ENCODE data around the gene GSX2. TPM values are rescaled to one million over a fixed set of nuclear protein-coding genes. Genes with fewer than 3 reads are reported as not detected.

GSX2 gene
- total RNA-seq, 1 donor from 2014 or later = not detected

- POLR2A ChIA-PET = interaction anchor here (0.6 kb wide), 1 partner anchor 136 kb away, joined by 3 read pairs; no protein-coding TSS in a partner anchor
- no peak for DNase-seq
- Mint-ChIP-seq H3K27ac (no peak overlapping the region), H3K36me3 (ENCODE audit: low read depth) (no peaks in the 10 kb centered on the region), H3K9me3 (no peaks in the 10 kb centered on the region), H3K4me1 (peaks cover 52% of the 10 kb centered on the region), H3K27me3 (peaks cover 79% of the 10 kb centered on the region), H3K4me3 (no peak overlapping the region)
- CTCF ChIA-PET = no interaction called here
- no peak for ATAC-seq (ENCODE audit: low read depth)
- intact Hi-C loops (cut with micrococcal nuclease) = no loop called here
- no peak for TF ChIP-seq CTCF (IDR thresholded peaks at IDR 0.05)
Measured at GRCh38 chr4:54096295-54096962, 3.5 kb upstream of the GSX2 start.

GRCh38 chr4:54097152-54097551 is 2.8 kb upstream of the GSX2 start:
- Mint-ChIP-seq H3K9me3 (no peaks in the 10 kb centered on the region), H3K27ac (no peak overlapping the region), H3K4me1 (peaks cover 50% of the 10 kb centered on the region), H3K36me3 (ENCODE audit: low read depth) (no peaks in the 10 kb centered on the region), H3K4me3 (no peak overlapping the region), H3K27me3 (peaks cover 79% of the 10 kb centered on the region)
- POLR2A ChIA-PET = no interaction called here
- CTCF ChIA-PET = no interaction called here
- no peak for TF ChIP-seq CTCF (IDR thresholded peaks at IDR 0.05)
- intact Hi-C loops (cut with micrococcal nuclease) = no loop called here
- DNase-seq (no peak), ATAC-seq (ENCODE audit: low read depth) (no peak)

GRCh38 chr4:54098375-54098774 is 1.6 kb upstream of the GSX2 start:
- H3K9me3 Mint-ChIP-seq = no peaks in the 10 kb centered on the region
- H3K36me3 Mint-ChIP-seq (ENCODE audit: low read depth) = no peaks in the 10 kb centered on the region
- peak overlapping the region; percentile 8 for H3K4me3 Mint-ChIP-seq
- ChIA-PET POLR2A (no interaction called here), CTCF (interaction anchor here (1.7 kb wide), 1 partner anchor 134 kb away, joined by 4 read pairs; no protein-coding TSS in a partner anchor)
- no peak overlapping the region for H3K27ac Mint-ChIP-seq
- intact Hi-C loops (cut with micrococcal nuclease) = no loop called here
- ATAC-seq (ENCODE audit: low read depth) = no peak
- TF ChIP-seq CTCF (IDR thresholded peaks at IDR 0.05) = no peak
- no peak for DNase-seq
- H3K4me1 Mint-ChIP-seq = peaks cover 48% of the 10 kb centered on the region
- H3K27me3 Mint-ChIP-seq = peaks cover 82% of the 10 kb centered on the region

GRCh38 chr4:54099287-54099747 is 646 bp upstream of the GSX2 start:
- H3K4me1 Mint-ChIP-seq = peaks cover 47% of the 10 kb centered on the region
- no peaks in the 10 kb centered on the region for H3K9me3 Mint-ChIP-seq
- no peak for ATAC-seq (ENCODE audit: low read depth)
- DNase-seq = no peak
- peak overlapping the region; percentile 64 for H3K4me3 Mint-ChIP-seq
- H3K27ac Mint-ChIP-seq = no peak overlapping the region
- TF ChIP-seq CTCF (IDR thresholded peaks at IDR 0.05) = no peak
- ChIA-PET POLR2A (interaction anchor here (0.6 kb wide), 1 partner anchor 1377 kb away, joined by 4 read pairs; no protein-coding TSS in a partner anchor), CTCF (interaction anchor here (1.7 kb wide), 1 partner anchor 133 kb away, joined by 4 read pairs; no protein-coding TSS in a partner anchor)
- intact Hi-C loops (cut with micrococcal nuclease) = loop anchor here (1.0 kb wide), 2 partner anchors 8 to 10 kb away; no protein-coding TSS in a partner anchor
- H3K27me3 Mint-ChIP-seq = peaks cover 77% of the 10 kb centered on the region
- H3K36me3 Mint-ChIP-seq (ENCODE audit: low read depth) = no peaks in the 10 kb centered on the region

- CTCF ChIA-PET = no interaction called here
- Mint-ChIP-seq H3K4me3 (peak overlapping the region; percentile 64), H3K36me3 (ENCODE audit: low read depth) (no peaks in the 10 kb centered on the region), H3K9me3 (no peaks in the 10 kb centered on the region), H3K27me3 (peaks cover 77% of the 10 kb centered on the region), H3K4me1 (peaks cover 53% of the 10 kb centered on the region), H3K27ac (no peak overlapping the region)
- TF ChIP-seq CTCF (IDR thresholded peaks at IDR 0.05) = no peak
- peak; percentile 53 for ATAC-seq (ENCODE audit: low read depth)
- no peak for DNase-seq
- POLR2A ChIA-PET = no interaction called here
- intact Hi-C loops (cut with micrococcal nuclease) = loop anchor here (5.0 to 10.0 kb wide), 2 partner anchors 193 to 396 kb away; no protein-coding TSS in a partner anchor
Measured at GRCh38 chr4:54100595-54101189, 729 bp downstream of the GSX2 start.

All from activated B cell treated with CpG ODN at 0.5 μM for 24 hours (primary cell).